CD4-positive, alpha-beta T cell treated with Interleukin-12 subunit alpha and Interleukin-12 subunit beta, for 1 hour (primary cell): ENCODE results near the gene TCF7L1.
"Not testable (repeated sequence)": the region's sequence is repeated elsewhere in the genome, so short reads cannot be mapped to it uniquely, and the experiment has no call there.

Experiments used
- DNase-seq: peaks from one replicate; pipeline ENCODE4 v3.0.0-alpha.2; 2020

The TCF7L1 gene

GRCh38 chr2:85185431-85185940 lies 52.3 kb downstream of the TCF7L1 start:
- no peak for DNase-seq

- DNase-seq: no peak
These were observed 53.9 kb downstream of the TCF7L1 start for GRCh38 chr2:85187069-85187468.

DNA sequence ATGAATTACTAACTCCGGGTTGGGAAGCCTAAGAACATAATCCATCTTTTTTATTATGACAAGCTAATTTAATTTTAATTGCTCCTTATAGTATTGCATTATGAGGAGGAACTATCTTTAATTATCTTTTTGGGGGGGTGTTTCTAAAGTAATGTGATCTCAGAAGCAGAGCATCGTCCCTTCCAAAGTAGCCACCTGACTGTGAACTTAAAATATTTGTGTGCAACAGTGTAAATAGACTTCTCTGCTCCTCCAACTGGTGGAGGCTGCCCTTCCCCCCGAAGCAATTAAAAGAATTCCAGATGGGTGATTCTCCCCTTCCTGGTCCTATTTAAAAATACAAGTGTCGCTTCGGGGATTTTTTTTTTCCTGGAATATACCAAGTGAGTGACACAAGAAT lies 55.7 kb downstream of the TCF7L1 start:
- no peak for DNase-seq

DNA sequence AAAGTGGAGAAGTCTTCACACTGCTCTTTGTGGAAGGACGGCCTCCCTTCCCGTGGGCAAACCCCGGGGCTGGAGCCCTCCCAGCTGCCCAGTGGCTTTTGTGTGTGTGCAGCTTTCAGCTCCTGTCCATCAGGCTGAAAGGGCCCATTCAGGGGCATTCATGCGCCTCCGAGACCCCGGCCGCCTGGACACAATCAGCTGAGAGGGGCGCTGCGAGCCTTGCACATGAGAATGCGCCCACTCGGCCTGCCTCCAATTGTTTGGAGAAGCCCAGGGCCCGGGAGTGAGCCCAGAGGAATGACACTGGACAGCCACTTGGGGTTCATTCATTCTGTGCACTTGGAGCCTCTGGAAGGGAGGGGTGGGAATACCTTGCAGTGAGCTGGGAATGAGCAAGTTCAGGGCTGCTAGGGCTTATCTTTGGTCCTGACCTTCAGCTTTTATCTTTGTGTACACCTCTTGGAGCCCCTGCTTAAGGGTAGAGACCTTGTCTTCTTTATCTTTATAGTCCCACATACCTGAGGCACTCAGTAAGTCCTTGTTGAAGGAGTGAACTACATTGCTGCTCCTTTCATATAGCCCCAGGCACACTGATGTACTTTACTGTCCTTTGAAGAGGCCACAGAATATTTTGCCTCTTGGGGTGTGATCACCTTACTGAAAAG lies 56.5 kb downstream of the TCF7L1 start:
- no peak for DNase-seq

- no peak for DNase-seq
These were observed 58.0 kb downstream of the TCF7L1 start for GRCh38 chr2:85191157-85191556.

- no peak for DNase-seq
These were observed 61.7 kb downstream of the TCF7L1 start for GRCh38 chr2:85194780-85195480.

GRCh38 chr2:85195956-85196355 lies 62.8 kb downstream of the TCF7L1 start:
- no peak for DNase-seq

GRCh38 chr2:85199698-85200097 lies 66.5 kb downstream of the TCF7L1 start:
- no peak for DNase-seq

DNA sequence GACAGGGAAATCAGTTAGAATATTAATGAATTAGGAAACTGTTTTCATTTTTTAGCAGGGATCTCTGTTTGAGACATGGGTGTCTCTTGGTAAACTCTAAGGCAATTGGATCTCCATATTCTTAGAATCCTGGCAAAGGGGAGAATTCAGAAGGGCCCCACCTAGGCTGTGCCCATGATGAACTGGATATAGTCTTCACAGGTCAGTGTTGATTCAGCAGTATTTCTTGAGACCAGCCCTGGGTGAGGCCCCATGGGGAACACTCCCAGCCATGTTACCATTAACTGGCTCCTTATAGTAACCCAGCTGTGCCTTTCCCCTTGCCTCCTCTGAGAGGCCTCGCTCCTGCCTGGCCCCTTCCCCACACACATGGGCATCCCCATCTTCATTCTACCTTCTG lies 76.7 kb downstream of the TCF7L1 start:
- no peak for DNase-seq

DNA sequence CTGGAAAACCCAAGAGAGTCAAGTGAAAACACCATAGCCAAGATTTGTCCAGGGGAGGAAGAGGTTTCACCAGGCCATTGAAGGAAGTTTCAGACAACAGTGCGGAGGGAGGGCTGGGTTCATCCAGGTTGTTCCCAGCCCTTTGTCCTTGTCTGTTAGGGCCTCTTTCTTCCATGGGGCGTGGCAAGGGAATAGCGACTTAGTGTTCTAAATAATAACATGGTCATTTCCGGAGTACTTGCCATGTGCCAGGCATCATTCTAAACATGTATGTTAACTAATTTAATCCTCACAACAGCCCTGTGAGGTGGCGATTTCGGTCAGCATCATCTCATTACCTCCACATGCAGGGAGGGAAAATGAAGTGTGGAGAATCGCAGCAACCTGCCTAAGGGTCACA lies 77.3 kb downstream of the TCF7L1 start:
- DNase-seq: no peak

DNA sequence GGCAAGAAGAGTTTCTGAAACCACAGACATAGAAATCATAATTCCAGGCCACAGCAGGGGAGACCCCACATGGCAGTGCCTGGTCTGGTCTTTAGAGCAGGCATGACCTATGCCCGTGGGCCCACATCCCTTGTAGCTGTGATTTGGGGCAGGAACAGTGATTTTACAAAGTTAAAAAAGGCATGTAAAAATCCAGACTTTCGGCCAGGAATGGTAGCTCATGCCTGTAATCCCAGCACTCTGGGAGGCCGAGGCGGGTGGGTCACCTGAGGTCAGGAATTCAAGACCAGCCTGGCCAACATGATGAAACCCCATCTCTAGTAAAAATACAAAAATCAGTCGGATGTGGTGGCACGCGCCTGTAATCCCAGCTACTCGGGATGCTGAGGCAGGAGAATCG lies 78.4 kb downstream of the TCF7L1 start:
- not testable (repeated sequence) for DNase-seq

GRCh38 chr2:85212841-85213240 lies 79.6 kb downstream of the TCF7L1 start:
- DNase-seq: no peak

DNA sequence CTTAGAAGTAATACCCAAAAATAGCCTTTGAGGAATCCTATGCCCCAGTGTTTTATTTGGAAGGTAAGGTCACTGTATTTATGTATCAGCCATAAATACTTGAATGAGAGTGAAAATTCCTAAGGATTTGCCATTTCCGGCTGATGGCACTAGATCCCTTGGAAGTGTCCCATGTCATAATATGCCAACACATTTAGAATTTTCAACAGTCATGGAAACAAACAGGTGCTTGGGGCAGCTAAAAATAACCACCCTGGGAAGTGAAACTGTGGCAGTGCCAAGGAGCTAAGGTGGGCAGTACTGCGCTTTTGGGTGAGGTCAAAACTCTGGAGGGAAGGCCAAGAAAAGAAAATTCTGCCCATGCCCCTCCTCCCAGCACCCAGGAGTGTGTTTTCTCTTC lies 80.2 kb downstream of the TCF7L1 start:
- DNase-seq: no peak

DNA sequence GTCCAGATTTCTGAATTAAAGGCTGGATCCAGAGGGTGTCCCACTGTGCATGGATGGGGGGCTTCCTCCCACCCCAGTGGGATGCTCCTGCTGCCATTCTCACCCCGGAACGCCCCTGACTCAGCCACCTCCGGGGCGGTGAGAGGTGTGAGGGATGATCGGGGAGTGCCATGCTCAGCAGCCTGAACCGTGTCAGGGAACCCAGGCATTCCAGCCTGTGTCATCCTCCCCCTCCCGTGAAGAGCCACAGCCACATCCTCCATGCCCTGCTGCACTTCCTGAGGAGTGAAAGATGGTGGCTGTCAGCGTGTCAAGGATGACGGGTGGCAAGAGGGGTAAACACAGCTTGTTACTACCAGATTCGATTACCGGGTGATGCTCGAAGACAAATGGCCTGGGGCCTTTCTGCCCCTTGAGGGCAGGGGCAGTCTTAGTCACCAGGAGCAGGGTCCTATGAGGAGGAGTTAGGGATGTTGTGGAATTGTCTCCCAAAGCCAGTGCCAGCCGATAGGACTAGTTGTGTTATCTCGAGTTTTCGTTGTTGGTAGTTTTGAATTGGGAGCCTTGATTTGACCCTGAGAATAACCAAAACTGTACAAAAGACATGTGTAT lies 80.8 kb downstream of the TCF7L1 start:
- DNase-seq: no peak

- no peak for DNase-seq
These were observed 81.9 kb downstream of the TCF7L1 start for GRCh38 chr2:85215081-85215447.

GRCh38 chr2:85215448-85216401 lies 82.5 kb downstream of the TCF7L1 start:
- DNase-seq: no peak

DNA sequence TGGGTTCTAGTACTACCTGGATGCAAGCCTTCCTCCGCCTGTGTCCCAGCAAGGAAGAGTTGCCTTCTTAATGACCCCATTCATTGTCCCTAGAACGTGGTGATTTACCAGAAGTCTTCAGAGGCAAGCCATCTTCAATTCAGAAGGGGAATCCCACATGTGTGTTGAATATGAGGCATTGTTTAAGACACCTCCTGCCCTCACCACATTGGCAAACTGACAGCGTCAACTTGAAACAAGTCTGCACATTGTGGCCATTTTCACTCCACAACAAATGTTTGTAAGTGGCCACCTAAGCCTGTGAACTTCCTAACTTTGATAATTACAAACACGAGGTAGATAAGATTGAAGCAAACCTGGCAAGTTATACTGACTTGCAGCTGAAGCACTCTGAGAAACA lies 83.7 kb downstream of the TCF7L1 start:
- no peak for DNase-seq

DNA sequence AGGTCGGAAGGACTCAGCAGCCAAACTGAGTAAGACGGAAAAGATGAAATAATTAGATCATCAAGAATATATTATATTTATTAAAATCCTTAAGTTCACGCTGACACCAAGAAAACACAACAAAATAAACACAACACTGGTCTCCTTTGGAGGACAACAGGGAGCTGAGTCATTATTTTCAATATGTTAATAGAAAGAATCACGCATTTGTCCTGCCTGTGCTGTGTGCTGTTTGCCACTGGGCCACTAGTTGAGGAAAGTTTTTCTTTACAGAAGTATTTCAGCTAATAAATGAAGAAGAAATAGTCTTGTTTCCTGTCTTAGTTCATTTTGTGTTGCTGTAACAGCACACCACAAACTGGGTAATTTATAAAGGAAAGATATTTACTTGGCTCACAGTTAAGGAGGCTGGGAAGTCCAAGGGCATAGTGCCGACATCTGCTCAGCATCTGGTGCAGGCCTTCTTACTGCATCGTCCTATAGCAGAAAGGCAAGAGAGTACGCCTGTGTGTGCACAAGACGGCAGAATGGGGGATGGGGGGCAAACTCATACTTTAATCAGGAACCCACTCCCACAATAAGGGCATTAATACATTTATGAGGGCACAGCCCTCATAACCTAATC lies 88.0 kb downstream of the TCF7L1 start:
- DNase-seq: no peak

DNA sequence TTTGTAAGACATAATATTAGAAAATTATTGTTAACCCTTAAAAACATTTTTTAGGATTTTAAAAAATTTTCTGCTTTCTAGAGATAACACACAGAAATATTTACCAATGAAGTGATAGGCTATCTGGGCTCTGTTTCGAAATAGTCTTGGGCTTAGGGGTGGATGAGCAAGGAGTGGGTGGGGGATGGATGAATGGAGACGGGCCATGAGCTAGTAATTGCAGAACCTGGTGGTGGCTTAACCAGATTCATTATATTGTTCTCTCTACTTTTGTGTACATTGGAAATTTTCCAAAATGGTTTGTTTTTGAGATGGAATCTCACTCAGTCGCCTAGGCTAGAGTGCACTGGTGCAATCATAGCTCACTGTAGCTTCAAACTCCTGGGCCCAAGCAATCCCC lies 89.6 kb downstream of the TCF7L1 start:
- DNase-seq: no peak

DNA sequence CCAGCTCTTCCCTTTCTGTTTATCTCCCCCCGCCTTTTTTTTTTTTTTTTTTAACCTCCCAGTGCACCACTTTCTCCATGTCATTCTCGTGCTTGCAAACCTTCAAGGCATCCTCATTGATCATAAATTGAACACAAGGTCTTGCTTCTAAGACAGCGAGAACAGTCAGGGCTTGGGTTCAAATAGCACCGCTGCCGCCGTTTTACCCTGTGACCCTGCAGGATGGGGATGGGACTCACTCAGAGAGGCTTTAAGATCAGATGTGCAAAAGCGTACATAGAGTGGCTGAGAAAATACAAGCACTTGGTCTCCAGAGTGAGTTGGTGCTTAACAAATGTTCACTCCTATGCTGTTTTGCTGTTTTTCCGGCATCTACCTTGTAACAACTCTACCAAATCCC lies 93.6 kb downstream of the TCF7L1 start:
- no peak for DNase-seq

- DNase-seq: no peak
These were observed 97.7 kb downstream of the TCF7L1 start for GRCh38 chr2:85230679-85231467.

- DNase-seq: no peak
These were observed 98.2 kb downstream of the TCF7L1 start for GRCh38 chr2:85231468-85231805.
